NCI-H2196 treated with DMSO at 0.1 percent for 48 hours (cell line): ENCODE results near the gene SLC6A5.

ENCODE experiments used
- DNase-seq: peaks from one replicate; lab custom pipeline; 2025; ENCODE audit not compliant: unreplicated experiment; lab: John Stamatoyannopoulos, UW

SLC6A5 gene

GRCh38 chr11:20618083-20618482, 18.7 kb downstream of the SLC6A5 start:
- DNase-seq: peak; percentile 12

- DNase-seq: no peak
Measured at GRCh38 chr11:20620988-20621387, 21.6 kb downstream of the SLC6A5 start.

DNA sequence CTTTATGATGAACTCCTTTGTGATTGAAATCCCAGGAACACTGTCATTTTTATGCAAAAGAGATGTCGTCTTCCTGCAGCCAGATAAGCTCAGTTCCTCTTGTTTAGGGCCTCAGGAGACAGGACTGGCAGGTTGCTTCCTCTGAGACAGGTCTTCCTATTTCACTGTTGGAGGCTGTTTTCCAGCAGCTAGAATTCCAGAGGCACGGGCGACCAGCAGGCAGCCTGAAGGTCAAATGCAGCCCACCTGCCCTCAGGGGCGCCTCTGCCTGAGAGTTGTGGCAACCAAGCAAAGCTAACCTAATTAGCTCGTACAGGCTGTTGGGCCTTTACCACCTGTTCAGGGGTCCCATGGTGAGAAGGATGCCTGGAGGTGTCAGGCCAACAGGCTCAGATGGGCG, 22.3 kb downstream of the SLC6A5 start:
- DNase-seq: no peak

- DNase-seq: no peak
Measured at GRCh38 chr11:20623252-20623651, 23.8 kb downstream of the SLC6A5 start.

- no peak for DNase-seq
Measured at GRCh38 chr11:20626279-20626678, 26.9 kb downstream of the SLC6A5 start.

DNA sequence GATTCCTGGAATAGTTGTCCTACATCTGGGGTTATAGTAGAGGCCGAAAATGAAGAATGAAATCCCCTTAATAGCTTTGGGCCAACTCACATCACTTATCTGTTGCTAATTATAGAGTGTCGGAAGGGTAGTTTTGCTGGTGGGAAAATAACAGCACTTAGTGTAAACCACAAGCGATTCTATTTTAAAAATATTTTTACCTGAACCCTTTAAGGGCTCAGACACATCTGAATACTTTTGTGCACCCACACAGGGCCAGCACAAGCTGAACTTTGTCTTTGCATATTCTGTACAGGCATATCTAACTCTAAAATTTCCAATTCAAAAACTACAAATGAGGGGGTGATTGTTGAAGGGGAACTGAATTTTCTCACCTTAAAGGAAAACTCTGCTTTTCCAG, 27.6 kb downstream of the SLC6A5 start:
- DNase-seq: no peak

GRCh38 chr11:20627701-20628100, 28.3 kb downstream of the SLC6A5 start:
- DNase-seq: no peak

DNA sequence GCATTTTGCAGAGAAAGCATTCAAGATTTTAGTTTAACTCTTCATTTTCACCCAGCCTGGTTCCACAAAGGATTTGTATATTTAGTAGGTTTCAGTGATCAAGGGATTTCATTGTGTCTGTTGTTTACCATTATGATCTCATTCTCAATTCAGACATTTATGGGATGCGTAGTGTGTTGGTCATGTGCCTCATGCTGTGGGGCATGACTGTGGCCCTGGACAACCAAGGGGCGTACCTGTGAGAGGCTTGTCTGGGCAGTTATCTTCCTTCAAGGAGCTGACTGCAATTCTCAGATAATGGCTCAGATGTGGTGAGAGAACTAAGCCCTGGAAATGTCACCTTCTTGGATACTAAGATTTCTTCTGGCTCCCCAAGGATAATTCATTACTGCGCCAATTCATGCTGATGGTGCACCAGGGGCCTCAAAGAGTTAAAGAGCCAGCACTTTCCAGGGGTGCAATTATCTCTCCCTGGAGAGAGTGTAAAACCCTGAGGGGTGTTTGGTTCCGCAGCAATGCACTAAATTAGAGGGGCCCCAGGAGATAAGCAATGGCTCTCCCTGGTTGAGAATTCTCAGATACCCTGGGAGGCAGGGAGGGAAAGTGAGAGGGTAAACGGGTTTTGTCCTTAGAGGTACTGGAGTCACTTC, 32.2 kb downstream of the SLC6A5 start:
- DNase-seq: no peak

- DNase-seq: no peak
Measured at GRCh38 chr11:20632169-20632532, 32.7 kb downstream of the SLC6A5 start.

- no peak for DNase-seq
Measured at GRCh38 chr11:20634044-20634443, 34.6 kb downstream of the SLC6A5 start.

DNA sequence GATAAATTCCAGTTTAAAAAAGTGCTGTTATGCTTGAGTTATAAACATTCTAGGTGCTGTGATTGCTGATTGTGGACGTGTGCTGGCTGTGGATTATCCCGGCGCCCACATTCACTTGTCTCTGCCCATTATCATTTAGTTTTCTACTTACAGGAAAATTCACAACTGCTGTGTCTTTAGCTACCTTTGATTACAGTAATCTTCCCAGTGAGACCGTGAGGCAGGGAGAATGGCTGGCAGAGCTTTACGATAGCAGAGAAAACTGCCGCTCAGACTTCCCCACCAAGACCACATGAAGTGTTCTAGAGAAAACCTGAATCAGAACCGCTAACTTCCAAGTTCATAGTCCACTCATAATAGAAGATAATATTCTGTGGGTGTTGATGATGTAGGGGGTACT, 35.4 kb downstream of the SLC6A5 start:
- DNase-seq: no peak

DNA sequence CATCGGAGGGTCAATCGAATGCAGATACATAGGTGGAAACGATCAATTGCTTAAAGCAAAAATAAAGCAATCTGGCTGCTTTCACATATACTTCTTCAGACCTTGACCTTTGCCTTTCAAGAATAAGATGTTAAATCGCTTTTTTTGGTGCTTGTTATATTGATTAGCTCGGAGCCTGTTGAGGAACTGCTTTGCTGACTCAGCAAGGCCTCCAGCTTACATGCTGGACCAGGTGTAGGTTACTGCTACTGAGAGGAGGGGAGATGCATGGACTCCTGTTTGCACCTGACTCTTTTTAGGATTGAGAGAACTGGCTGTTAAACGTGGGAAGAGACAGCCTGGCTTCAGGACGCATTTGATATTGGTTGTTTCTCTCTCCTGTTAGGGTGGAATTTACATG, 38.7 kb downstream of the SLC6A5 start:
- DNase-seq: no peak

GRCh38 chr11:20639688-20640087, 40.3 kb downstream of the SLC6A5 start:
- no peak for DNase-seq

DNA sequence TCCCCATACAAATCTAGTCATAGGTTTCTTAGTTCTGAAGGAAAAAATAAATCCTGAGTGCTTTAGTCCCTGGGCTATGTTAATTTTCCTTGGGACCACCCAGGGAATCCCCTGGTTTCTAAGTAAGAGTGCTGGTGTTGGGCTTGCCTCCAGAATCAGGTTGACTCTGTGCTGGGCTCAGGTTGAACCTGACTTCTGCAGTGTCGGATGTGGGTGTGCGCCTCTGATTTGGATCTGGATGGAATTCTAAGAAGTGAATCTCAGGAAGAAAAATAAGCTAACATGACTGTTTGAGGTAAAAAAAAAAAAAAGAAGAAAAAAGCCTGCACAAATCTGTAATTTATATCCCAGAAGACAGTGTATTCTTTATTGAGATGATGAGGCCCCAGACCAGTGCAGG, 41.0 kb downstream of the SLC6A5 start:
- no peak for DNase-seq

GRCh38 chr11:20644360-20644759, 45.0 kb downstream of the SLC6A5 start:
- DNase-seq: no peak

- peak; percentile 43 for DNase-seq
Measured at GRCh38 chr11:20647976-20648565, 48.7 kb downstream of the SLC6A5 start.

- no peak for DNase-seq
Measured at GRCh38 chr11:20652150-20652806, 52.9 kb downstream of the SLC6A5 start.

DNA sequence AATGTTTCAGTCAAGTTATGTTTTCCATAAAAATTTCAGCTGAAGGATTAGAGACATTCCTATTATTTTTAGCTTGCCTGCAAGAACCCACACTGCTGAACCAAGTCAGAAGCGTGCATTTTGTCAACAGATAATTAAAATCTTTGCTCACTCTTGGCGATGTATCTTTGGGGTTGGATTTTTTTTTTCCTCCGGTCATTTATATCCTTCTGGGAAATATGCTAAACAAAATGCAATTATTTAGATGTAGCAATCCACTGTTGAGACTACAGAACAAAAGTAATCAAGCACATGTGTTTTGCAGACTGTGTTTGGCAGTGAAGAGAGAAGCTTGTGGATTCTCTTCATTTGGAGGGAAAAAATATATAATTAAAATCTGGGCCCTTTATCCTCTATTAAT, 54.6 kb downstream of the SLC6A5 start:
- no peak for DNase-seq

DNA sequence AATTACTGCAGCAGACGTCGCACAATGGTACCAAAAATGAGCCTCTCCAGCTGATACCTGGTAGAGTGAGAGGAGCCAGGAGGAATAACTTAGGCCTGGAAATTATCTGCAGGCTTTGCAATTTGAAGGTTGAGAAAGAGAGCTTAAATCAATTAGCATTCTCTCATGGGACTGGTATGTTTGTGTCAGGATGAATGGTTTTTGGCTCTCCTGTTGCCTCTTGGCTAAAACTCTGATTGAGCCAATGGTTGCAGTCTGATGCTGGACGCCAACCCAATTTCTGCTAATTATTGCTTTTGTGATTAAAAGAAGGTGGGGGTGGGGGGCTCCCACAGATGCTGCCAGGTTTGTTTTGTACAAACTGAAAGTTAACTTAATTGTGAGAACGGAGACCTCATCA, 57.5 kb downstream of the SLC6A5 start:
- no peak for DNase-seq

GRCh38 chr11:20658135-20658534, 58.7 kb downstream of the SLC6A5 start:
- DNase-seq: peak; percentile 72

GRCh38 chr11:20661445-20661844, 62.0 kb downstream of the SLC6A5 start:
- no peak for DNase-seq

- DNase-seq: no peak
Measured at GRCh38 chr11:20661850-20662249, 62.4 kb downstream of the SLC6A5 start.
